ENCODE data around the gene MYL6B.

DNA sequence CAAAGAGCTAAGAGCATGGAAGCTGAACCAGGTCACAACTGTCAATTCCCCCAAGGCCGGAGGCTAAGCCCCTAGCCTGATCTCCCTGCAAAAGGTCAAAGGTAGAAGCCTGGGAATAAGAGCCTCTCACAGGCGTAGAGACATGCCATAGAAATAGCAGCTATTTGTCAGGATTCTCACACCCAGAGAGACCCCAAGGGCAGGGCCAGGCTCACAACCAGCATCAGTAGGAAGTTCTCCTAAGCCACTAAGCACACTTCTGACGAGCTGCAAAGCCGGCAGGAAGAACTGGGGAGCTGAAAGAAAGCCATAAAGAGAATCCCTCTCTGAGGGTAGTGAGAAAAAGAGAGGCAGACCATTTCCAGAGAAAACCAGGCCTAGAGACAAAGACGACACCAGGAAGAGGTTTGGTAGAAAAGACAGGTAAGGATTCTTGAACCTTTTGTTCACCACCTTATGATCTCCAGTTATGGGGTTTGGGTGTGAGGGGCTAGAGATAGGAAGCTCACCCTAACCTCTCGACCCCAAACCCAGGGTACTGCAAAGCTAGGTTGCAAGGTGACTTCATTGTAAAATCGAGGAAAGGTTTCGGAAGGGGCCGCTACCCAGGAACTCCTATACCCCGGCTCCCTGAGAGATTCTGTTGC, 35.9 kb downstream of the MYL6B start:
- no peak for TF ChIP-seq POLR2AphosphoS5 (IDR thresholded peaks at IDR 0.05)
- TF ChIP-seq, protein P1, sequence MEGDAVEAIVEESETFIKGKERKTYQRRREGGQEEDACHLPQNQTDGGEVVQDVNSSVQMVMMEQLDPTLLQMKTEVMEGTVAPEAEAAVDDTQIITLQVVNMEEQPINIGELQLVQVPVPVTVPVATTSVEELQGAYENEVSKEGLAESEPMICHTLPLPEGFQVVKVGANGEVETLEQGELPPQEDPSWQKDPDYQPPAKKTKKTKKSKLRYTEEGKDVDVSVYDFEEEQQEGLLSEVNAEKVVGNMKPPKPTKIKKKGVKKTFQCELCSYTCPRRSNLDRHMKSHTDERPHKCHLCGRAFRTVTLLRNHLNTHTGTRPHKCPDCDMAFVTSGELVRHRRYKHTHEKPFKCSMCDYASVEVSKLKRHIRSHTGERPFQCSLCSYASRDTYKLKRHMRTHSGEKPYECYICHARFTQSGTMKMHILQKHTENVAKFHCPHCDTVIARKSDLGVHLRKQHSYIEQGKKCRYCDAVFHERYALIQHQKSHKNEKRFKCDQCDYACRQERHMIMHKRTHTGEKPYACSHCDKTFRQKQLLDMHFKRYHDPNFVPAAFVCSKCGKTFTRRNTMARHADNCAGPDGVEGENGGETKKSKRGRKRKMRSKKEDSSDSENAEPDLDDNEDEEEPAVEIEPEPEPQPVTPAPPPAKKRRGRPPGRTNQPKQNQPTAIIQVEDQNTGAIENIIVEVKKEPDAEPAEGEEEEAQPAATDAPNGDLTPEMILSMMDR (IDR thresholded peaks at IDR 0.05) = no peak
- no peak for TF ChIP-seq POLR2A (IDR thresholded peaks at IDR 0.05)

Data from breast epithelium (tissue), 3 donors.